Body of pancreas (tissue), 4 donors: Measurements from ENCODE around the gene ITGB1BP1. TPM values are rescaled to one million over a fixed set of nuclear protein-coding genes. Genes with fewer than 3 reads are reported as not detected.

Experiments
- ATAC-seq: fragments of 150-250 bp; one replicate; pipeline ENCODE4 v1.9.1; 2016
- DNase-seq, 4 donors: peaks; one replicate each; pipeline ENCODE4 v3.0.0-alpha.2; 2019
- H3K27ac ChIP-seq, 4 donors: fragments of 200-600 bp; sonication (generic); 1 replicate in 3 of 4; 2 replicates in 1 of 4; pipeline versions ENCODE4 v1.5.1 to v1.6.1; 2016 to 2019; ENCODE audit warnings: mild to moderate bottlenecking in 1 of 4, mixed read lengths in 1 of 4, moderate library complexity in 1 of 4
- H3K27me3 ChIP-seq, 2 donors: fragments of 200-600 bp; sonication (generic); one replicate each; pipeline ENCODE4 v1.6.0; 2016; ENCODE audit warnings: mild to moderate bottlenecking in 1 of 2
- H3K36me3 ChIP-seq, 2 donors: fragments of 200-600 bp; sonication (generic); replicated peaks in 1 of 2; 2 replicates each; pipeline ENCODE4 v1.5.1; 2016; ENCODE audit warnings: low read depth in 2 of 2; ENCODE audit not compliant: insufficient read depth in 1 of 2
- H3K4me1 ChIP-seq: fragments of 200-600 bp; sonication (generic); one replicate; pipeline ENCODE4 v1.6.0; 2016
- H3K4me3 ChIP-seq, 2 donors: fragments of 200-600 bp; sonication (generic); 1 replicate in 1 of 2; 2 replicates in 1 of 2; pipeline ENCODE4 v1.5.1; 2016 to 2019
- H3K9me3 ChIP-seq, 3 donors: fragments of 200-600 bp; sonication (generic); 1 replicate in 2 of 3; 2 replicates in 1 of 3; pipeline ENCODE4 v1.5.1; 2016
- POLR2A ChIP-seq, 3 donors: fragments of 450-650 bp; IDR thresholded peaks; one replicate each; pipeline ENCODE4 v1.6.1; 2016; ENCODE audit warnings: antibody characterized with exemption in 3 of 3, mild to moderate bottlenecking in 2 of 3
- WGBS, 2 donors: methylation state at CpG; one replicate each; pipeline ENCODE4 v1.1.5; 2017; 5-methylcytosine and 5-hydroxymethylcytosine counted together
- intact Hi-C: fragments of 100-400 bp; cut with DNase I; formaldehyde crosslinking; loops from one replicate; pipeline ENCODE4 v1.15.1; 2023
- total RNA-seq, 2 donors: library from RNA; depleted of rRNA; stranded (reverse); fragments of >200 nt; gene quantifications; one replicate each; pipeline ENCODE4 v1.1.0, GENCODE V29; 2016
- TF ChIP-seq, protein P1 (sequence below), 7 experiments: fragments of 450-650 bp in 4 of 7; fragments of 200-600 bp in 3 of 7; sonication (generic) in 3 of 7; IDR thresholded peaks; one replicate each; pipeline ENCODE4 v1.5.1; 2016 to 2019; ENCODE audit warnings: antibody characterized with exemption in 7 of 7

Gene ITGB1BP1
- total RNA-seq, 2 donors from 2014 or later: 16.6 to 28.3 TPM

DNA sequence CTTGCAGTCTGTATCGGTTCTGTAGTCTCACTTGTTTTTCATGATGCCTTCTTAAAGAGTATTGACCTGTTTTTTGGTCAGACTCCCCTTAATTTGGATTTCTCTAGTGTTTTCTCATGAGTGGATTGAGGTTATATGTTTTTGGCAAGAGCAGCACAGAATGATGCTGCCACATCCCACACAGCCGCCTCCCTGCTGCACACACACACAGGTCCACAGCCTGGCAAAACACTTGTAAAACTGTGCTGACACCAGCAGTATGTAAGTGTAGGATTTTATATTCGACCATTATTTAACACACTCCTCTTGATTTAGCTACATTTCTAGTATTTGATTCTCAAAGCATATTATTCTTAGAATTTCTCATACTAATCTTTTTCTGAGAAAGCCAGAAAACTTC, 68.1 kb downstream of the ITGB1BP1 start:
- TF ChIP-seq, protein P1, sequence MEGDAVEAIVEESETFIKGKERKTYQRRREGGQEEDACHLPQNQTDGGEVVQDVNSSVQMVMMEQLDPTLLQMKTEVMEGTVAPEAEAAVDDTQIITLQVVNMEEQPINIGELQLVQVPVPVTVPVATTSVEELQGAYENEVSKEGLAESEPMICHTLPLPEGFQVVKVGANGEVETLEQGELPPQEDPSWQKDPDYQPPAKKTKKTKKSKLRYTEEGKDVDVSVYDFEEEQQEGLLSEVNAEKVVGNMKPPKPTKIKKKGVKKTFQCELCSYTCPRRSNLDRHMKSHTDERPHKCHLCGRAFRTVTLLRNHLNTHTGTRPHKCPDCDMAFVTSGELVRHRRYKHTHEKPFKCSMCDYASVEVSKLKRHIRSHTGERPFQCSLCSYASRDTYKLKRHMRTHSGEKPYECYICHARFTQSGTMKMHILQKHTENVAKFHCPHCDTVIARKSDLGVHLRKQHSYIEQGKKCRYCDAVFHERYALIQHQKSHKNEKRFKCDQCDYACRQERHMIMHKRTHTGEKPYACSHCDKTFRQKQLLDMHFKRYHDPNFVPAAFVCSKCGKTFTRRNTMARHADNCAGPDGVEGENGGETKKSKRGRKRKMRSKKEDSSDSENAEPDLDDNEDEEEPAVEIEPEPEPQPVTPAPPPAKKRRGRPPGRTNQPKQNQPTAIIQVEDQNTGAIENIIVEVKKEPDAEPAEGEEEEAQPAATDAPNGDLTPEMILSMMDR (IDR thresholded peaks at IDR 0.05): no peak
- TF ChIP-seq POLR2A (IDR thresholded peaks at IDR 0.05): no peak
- Histone ChIP-seq H3K9me3 (no peaks in the 10 kb centered on the region), H3K36me3 (no peaks in the 10 kb centered on the region), H3K4me1 (no peaks in the 10 kb centered on the region), H3K27me3 (no peaks in the 10 kb centered on the region), H3K27ac (no peak overlapping the region), H3K4me3 (no peak overlapping the region)
- WGBS, 2 donors: 81% methylated on average over 3 of the region's 3 CpGs
- no peak for DNase-seq
- no peak for ATAC-seq
- intact Hi-C loops: no loop called here

DNA sequence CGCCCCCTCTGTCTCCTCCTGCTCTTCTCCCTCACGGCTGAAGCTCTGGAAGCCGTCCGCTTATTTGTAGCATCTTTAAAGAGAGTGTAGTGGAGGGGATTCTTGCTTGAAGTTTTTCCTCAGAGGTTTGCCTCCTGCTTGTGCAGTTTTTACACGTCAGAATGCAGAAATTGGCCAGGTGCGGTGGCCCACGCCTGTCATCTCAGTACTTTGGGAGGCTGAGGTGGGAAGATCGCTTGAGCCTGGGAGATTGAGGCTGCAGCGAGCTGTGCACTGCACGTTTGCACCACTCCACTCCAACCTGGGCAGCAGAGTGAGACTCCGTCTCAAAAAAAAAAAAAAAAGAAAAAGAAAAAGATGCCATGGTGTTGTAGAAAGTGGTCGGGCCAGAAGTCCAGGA, 69.0 kb downstream of the ITGB1BP1 start:
- ATAC-seq (no peak), DNase-seq (no peak)
- Histone ChIP-seq H3K27ac (no peak overlapping the region), H3K9me3 (no peaks in the 10 kb centered on the region), H3K36me3 (no peaks in the 10 kb centered on the region), H3K27me3 (no peaks in the 10 kb centered on the region), H3K4me3 (no peak overlapping the region), H3K4me1 (no peaks in the 10 kb centered on the region)
- intact Hi-C loops: no loop called here
- WGBS, 2 donors: 90 to 96% methylated on average over 12 of the region's 12 CpGs
- TF ChIP-seq POLR2A (IDR thresholded peaks at IDR 0.05): no peak
- TF ChIP-seq, protein P1 (IDR thresholded peaks at IDR 0.05): no peak

Other genes with a start within 250 kb of the ITGB1BP1 start
- 10 to 100 TPM; 12.5 to 23.7 TPM for gene ASAP2, start 216.7 kb downstream of the ITGB1BP1 start, total RNA-seq
- 10 to 100 TPM; 11.2 to 84.0 TPM for gene CPSF3, start 126 bp upstream of the ITGB1BP1 start, total RNA-seq
- gene IAH1, start 51.0 kb upstream of the ITGB1BP1 start, total RNA-seq: 10 to 100 TPM; 10.2 to 25.4 TPM
- gene ADAM17, start 132.3 kb upstream of the ITGB1BP1 start, total RNA-seq: 10 to 100 TPM in 1 of 2 donors, 1 to 10 TPM in 1; 9.9 to 17.5 TPM
- gene YWHAQ, start 207.5 kb upstream of the ITGB1BP1 start, total RNA-seq: 100 to 1,000 TPM in 1 of 2 donors, 10 to 100 TPM in 1; 69.2 to 132 TPM